HCT116 (cell line): ENCODE data around the gene LY6G6D.

Experiments used
- EZH2 ChIP-seq: fragments of 200-600 bp; sonication (generic); IDR thresholded peaks from 2 replicates; pipeline ENCODE4 v1.6.1; 2017; ENCODE audit warnings: antibody characterized with exemption, mixed run types
- EZH2phosphoT487 ChIP-seq: fragments of 200-600 bp; IDR thresholded peaks from 2 replicates; pipeline ENCODE4 v1.6.1; 2018; ENCODE audit warnings: antibody characterized with exemption, borderline replicate concordance
- JUND ChIP-seq: IDR thresholded peaks from 2 replicates; pipeline ENCODE4 v1.6.1; 2012
- POLR2A ChIP-seq: IDR thresholded peaks from 2 replicates; pipeline ENCODE4 v1.7.0; 2011; ENCODE audit warnings: borderline replicate concordance; ENCODE audit not compliant: insufficient read depth, insufficient read length; ENCODE audit errors: extremely low read depth
- POLR2AphosphoS5 ChIP-seq: IDR thresholded peaks from 2 replicates; pipeline ENCODE4 v1.6.1; 2011; ENCODE audit warnings: mild to moderate bottlenecking, low read depth, low read length, moderate library complexity
- REST ChIP-seq: IDR thresholded peaks from 2 replicates; pipeline ENCODE4 v1.6.1; 2012; ENCODE audit warnings: low read depth
- TCF7L2 ChIP-seq: IDR thresholded peaks from 2 replicates; pipeline ENCODE4 v1.7.0; 2011; ENCODE audit warnings: borderline replicate concordance, inconsistent platforms; ENCODE audit not compliant: insufficient read depth, insufficient read length; ENCODE audit errors: extremely low read depth
- TF ChIP-seq, protein P1 (sequence below), 3 experiments: fragments of 200-600 bp in 1 of 3; sonication (generic) in 1 of 3; IDR thresholded peaks in 2 of 3; conservative IDR thresholded peaks in 1 of 3; 2 replicates each; pipeline ENCODE4 v1.5.1; 2012 to 2017; ENCODE audit warnings: low read depth in 2 of 3, low read length in 2 of 3, antibody characterized with exemption in 1 of 3, borderline replicate concordance in 1 of 3, control low read depth in 1 of 3, mild to moderate bottlenecking in 1 of 3, mixed read lengths in 1 of 3, mixed run types in 1 of 3, moderate library complexity in 1 of 3; ENCODE audit not compliant: insufficient read depth in 1 of 3
- TF ChIP-seq, protein P2 (sequence below): IDR thresholded peaks from 2 replicates; pipeline ENCODE4 v1.6.1; 2011; ENCODE audit warnings: mild to moderate bottlenecking, low read length, moderate library complexity; ENCODE audit not compliant: insufficient replicate concordance; ENCODE audit errors: extremely low read depth

- TF ChIP-seq, protein P1, sequence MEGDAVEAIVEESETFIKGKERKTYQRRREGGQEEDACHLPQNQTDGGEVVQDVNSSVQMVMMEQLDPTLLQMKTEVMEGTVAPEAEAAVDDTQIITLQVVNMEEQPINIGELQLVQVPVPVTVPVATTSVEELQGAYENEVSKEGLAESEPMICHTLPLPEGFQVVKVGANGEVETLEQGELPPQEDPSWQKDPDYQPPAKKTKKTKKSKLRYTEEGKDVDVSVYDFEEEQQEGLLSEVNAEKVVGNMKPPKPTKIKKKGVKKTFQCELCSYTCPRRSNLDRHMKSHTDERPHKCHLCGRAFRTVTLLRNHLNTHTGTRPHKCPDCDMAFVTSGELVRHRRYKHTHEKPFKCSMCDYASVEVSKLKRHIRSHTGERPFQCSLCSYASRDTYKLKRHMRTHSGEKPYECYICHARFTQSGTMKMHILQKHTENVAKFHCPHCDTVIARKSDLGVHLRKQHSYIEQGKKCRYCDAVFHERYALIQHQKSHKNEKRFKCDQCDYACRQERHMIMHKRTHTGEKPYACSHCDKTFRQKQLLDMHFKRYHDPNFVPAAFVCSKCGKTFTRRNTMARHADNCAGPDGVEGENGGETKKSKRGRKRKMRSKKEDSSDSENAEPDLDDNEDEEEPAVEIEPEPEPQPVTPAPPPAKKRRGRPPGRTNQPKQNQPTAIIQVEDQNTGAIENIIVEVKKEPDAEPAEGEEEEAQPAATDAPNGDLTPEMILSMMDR (IDR thresholded peaks at IDR 0.05 in 2 of 3, conservative IDR thresholded peaks at IDR 0.05 in 1 of 3; ENCODE audit: borderline replicate concordance in 1 of 3, insufficient read depth in 1 of 3, low read depth in 2 of 3, low read length in 2 of 3) = no peak
- TF ChIP-seq JUND (no peak), POLR2A (no peak), REST (no peak), POLR2AphosphoS5 (no peak), TCF7L2 (no peak), EZH2 (no peak), EZH2phosphoT487 (no peak)
- TF ChIP-seq, protein P2, sequence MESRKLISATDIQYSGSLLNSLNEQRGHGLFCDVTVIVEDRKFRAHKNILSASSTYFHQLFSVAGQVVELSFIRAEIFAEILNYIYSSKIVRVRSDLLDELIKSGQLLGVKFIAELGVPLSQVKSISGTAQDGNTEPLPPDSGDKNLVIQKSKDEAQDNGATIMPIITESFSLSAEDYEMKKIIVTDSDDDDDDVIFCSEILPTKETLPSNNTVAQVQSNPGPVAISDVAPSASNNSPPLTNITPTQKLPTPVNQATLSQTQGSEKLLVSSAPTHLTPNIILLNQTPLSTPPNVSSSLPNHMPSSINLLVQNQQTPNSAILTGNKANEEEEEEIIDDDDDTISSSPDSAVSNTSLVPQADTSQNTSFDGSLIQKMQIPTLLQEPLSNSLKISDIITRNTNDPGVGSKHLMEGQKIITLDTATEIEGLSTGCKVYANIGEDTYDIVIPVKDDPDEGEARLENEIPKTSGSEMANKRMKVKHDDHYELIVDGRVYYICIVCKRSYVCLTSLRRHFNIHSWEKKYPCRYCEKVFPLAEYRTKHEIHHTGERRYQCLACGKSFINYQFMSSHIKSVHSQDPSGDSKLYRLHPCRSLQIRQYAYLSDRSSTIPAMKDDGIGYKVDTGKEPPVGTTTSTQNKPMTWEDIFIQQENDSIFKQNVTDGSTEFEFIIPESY = no peak
Observed at GRCh38 chr6:31686483-31686882, 28.7 kb upstream of the LY6G6D start.
